Activated CD4-positive, alpha-beta T cell treated with anti-CD3 and anti-CD28 coated beads, Interleukin-2, amount 50 U/mL, for 16 hours (primary cell): ENCODE data around the gene OSTF1.
A peak's percentile ranks its signal among the peaks of the same experiment; 100 is the strongest.

Experiments
- DNase-seq: peaks from one replicate; pipeline ENCODE4 v3.0.0-alpha.2; 2020

OSTF1 gene

DNA sequence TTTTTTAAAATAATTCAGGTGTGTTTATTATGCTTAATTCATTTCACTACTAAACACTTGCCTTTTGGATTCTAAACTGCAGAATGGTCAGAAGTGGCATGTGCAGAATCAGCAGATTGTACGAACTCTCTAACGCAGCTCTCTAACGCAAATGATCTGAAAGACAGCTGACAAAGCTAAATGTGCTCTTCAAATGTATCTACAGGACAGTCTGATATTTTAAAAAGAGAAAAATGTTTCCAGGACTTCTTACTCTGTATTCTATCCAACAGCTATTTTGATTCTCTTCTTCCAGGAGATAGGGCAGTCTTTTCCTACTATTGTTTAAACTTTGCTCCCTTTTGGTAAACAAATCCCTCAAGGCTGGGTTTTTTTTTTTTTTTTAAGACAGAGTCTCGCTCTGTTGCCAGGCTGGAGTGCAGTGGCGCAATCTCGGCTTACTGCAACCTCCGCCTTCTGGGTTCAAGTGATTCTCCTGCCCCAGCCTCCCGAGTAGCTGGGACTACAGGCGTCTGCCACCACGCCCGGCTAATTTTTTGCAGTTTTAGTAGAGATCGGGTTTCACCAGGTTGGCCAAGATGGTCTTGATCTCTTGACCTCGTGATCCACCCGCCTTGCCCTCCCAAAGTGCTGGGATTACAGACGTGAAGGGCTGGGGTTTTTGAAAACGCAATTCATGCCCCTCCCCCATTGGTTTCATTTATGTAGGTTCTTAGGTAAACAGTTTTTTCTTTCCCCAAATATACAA is 1.6 kb upstream of the OSTF1 start:
- DNase-seq: no peak

DNA sequence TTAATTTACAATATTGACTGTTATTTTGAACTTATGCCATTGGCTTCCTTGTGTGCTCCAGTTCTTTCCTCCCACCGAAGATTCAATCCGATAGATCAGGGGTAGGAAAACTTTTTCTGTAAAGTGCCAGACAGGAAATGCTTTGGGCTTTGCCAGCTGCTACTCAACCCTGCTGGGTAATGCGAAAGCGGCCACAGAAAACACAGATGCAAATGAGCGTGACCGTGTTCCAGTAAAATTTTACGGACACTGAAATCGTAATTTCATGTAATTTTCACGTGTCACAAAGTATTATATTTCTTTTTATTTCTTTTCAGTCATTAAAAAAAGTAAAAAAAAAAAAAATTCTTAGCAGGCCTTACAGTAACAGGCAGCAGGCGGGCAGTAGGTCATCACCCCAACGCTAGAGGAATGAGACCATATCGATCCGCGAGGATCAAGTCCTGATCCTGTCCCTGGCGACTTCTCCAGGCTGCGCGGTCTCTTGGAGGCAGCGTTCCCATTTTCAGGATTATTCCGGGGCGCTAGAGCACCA is 958 bp upstream of the OSTF1 start:
- peak; percentile 63 for DNase-seq

DNA sequence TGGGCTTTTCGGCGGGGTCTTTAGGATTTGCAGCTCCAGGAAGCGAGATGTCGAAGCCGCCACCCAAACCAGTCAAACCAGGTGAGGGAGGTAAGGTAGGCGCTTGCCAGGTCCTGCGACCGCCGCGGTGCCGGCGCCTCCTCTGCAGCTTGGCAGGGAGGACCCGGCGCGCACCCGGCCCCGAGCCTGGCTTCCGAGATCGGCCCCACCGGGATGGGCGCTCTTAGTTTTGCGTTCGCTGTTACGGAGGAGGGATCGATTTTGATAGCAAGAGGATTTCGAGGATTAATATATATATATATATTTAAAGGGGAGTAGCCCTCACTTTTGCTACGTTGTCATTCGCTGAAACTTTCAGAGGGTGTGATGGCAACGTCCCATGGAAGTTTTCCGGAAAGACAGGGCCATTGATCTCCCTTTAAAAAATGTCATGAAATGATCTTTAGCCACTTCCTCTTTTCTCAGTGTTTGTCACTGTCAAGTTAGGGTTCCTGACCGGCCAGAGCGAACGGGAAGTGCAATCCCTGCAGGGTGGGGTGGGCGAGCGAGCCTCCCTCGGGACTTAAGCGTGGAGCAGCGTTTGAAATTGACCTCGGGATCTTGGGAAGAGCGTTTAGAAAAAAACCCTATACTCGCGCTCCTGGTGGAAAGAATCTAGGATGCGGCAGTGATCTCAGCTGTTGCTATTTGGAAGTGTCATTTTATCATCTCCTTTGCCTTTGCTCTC is 495 bp downstream of the OSTF1 start:
- no peak for DNase-seq

DNA sequence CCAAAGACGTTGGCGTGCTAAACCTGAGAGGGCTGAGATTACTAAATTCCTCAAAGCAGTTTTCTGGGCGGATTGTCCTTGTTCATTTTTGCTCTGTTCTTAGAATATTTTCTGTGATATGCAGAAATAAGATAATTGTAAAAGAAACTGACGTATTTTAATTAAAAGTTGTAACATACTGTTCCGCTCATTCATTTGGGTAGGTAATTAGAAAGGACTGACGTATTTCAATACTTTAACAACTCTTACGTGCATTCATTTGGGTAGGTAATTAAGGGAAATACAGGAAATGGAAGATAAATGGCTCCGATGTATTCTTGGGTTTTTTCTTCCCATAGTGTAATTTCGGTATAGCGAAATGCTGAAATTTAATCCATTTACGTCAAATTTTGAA is 1.1 kb downstream of the OSTF1 start:
- no peak for DNase-seq

DNA sequence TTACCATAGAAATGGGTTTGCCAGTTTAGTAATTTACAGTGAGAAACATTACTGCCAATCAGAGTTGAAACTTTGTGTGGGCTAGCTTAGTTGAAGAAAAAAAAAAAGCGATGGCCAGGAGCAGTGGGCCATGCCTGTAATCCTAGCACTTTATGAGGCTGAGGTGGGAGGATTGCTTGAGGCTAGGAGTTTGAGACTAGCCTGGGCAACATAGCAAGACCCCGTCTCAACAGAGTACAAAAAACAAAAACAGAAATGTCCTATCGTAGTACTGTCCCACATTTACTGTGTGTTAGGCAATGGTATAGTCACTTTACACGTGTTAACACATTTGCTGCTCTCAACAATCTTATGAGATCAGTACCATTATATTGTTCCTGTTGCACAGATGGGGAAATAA is 2.3 kb downstream of the OSTF1 start:
- DNase-seq: no peak

DNA sequence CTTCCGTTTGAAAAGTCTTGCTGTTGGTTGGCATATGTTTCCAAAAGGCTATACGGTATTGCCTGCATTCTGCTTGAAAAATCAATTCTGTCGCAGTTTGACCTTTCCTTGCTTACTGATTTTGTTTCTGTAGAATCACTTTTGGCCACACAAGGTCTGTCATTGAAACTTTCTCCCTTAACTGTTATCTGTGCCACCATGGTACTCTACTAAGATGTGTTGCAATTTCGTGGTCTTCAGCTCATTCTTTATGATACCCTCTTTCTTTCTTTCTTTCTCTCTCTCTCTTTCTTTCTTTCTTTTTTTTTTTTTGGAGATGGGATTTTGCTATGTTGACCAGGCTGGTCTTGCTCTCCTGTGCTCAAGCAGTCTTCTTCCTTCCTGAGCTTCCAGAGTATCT is 4.5 kb downstream of the OSTF1 start:
- DNase-seq: no peak

DNA sequence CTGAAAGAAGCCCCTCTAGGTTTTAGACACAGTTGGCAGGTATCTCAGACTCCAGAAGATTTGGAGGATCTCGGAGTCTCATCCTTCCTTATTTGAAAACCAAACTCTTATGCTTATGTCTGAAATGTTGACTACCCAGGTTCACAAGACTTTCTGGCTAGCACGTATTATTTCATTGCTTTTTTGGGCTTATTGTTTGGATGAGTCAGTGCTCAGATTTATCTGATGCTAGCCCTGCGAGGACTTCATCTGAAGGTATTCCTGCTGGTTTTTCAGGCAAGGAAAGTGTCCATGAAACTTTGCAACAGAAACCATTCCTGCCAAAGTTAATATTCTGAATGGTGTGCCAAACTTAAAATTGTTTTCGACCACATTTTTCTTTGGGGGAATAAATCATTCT is 8.5 kb downstream of the OSTF1 start:
- DNase-seq: no peak

DNA sequence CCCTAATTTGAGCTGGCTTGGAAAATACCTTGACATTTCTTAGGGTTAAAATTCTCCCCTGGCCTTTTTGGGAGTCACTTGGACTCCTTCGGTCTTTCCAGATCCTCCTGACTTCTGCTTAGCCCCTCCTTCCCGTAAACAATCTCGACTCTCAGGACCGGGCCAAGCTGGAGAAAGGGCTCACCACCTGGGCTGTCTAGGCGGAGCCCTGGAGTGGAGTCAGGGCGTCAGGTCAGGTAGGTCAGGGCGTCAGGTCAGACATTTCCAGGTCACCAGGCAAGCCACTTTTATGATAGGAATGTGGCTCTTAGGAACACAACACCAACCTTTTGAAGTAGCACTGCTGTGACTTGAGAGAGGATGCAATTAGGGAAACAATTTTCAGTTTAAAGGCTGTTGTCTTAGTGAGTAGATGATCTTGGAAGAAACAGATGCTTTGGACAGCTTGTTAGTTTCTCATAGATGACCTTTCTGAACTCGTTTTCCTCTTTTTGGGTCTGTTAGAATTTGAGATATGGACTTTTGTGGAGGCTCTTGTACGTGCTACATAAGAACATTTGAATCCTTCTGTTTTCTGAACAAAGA is 12.8 kb downstream of the OSTF1 start:
- no peak for DNase-seq

DNA sequence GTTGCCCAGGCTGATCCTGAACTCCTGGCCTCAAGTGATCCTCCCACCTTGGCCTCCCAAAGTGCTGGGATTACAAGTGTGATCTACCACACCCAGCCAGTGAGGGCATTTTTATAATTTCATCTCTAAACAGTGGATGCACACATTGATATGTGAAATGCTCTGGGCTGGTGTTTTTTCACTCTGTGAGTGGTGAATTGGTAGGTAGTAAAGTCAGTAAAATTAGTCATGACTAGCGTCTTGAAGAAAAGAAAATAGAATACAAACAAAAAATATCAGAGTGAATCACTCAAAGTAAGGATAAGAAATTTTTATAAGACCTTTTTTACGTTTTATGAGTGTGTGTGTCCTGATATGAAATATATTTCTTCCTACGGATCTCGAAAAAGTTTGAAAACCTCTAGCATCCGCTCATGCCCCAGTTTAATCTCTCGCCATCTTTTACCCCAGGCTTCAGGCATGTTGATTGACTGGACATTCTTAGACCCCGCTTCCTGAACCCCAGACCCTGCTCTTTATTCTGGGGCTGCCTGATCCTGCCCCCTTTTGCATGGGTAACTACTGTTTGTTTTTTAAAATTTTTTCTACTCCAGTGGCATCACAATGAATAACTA is 14.0 kb downstream of the OSTF1 start:
- no peak for DNase-seq

DNA sequence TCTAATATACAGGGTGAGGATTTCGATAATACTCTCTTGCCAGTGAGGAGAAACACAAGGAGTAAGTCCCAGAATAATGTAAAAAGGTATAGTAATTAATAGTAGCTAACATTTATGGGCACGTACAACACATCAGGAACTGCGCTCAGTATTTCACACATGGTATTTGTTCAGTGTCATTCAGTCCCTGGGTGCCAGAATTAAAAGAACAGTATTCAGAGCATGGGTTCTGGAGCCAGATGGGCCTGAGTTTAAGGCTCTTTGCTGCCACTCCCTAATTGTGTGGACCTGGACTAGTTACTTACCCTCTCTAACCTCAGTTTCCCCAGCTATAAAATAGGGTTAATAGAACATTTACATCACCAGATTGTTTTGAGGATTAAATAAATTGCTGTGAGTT is 16.3 kb downstream of the OSTF1 start:
- DNase-seq: no peak

DNA sequence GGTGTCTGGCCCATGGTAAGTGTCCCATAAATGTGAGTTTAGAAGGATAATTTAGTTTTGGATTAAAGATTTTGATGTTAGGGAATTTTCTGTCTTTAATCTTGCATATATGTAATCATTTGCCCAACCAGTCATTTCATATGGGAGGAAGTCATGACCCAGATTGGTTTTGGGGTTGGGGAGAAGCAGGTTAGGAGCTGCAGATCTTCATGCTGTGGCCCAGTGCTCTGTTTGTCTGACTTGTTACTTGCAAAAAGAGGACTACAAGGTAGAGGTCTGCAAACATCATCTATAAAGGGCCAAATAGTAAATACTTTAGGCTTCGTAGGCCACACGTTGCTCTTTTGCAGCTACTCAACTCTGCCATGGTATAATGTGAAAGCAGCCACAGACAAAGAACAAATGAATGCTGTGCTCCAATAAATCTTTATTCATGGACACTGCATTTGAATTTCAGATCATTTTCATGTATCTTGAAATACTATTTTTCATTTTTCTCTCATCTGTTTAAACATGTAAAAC is 16.8 kb downstream of the OSTF1 start:
- DNase-seq: no peak

DNA sequence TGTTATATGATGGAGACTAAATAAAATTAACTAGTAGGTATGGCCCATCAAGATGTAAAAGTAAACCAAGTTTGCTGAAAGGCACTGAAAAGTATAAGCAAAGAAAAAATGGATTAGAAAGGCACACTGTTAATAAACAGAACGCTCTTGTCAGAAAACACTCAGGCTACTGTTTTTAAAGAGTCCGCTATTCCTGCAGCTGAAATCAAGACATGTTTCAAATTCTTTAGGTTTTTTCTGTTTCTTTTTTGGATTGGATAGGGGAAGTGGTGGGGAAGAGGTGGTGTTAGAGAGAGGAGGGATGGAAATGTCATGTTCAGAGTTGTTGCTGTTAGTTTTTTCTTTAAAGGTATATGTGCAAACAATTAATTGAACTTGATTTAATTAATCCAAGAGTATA is 17.5 kb downstream of the OSTF1 start:
- DNase-seq: no peak

DNA sequence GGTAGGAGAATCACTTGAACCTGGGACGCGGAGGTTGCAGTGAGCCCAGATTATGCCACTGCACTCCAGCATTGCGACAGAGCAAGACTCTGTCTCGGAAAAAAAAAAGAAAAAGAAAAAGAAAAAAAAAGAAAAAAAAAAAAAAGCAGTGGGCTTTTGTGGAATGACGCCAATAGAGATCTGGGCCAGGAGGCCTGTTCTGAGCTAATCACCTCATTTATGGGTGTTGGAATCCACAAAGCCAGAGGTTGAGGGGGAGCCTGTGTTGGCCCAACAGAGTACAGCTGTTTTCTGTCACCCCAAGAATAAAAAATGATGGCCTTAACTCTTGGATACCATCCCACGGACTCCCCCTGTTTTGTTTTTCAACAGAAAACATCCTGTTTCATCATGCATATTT is 18.5 kb downstream of the OSTF1 start:
- no peak for DNase-seq

DNA sequence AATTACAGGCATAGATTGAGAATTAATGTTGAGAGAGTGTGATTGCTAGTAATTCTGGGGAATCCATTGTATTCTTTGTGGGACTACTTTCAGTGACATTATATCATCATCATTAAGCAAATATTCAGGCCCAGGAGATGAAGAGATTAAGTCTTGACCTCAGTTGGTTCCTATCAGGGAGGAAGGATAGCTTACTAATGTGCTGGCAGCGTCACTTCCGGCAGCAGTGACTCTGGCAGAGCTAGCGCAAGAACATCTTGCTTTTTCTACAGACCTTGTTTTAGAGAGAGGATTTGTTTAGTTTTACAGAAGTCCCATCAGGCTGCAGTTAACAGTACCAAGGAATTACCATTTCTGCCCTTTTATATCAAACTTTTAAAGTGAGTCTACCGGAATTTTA is 20.3 kb downstream of the OSTF1 start:
- DNase-seq: no peak

DNA sequence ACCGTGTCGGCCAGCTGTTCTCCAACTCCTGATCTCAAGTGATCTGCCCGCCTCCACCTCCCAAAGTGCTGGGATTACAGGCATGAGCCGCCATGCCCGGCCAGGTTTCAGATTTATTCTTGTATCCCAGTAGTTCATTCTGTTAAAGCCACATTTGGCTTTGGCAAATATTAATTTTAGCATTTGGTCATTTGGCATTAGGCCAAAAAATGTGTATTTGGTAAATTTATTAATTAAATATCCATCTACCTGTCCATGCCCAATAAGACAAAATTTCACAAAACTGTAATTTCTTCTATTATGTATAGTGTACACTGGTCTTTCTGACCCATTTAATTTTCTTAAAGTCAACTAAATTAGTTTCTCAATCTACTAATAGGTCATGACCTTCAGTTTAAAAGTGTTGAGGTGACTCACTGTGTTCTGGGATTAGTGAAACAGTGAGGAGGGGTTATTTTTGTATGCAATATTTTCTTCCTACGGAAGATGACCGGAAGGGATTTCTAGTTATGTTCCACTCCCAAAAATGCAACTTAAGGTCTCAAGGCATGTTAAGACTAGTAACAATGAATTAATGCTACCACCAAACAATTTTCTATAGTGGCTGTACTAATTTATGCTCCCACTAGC is 21.0 kb downstream of the OSTF1 start:
- no peak for DNase-seq

DNA sequence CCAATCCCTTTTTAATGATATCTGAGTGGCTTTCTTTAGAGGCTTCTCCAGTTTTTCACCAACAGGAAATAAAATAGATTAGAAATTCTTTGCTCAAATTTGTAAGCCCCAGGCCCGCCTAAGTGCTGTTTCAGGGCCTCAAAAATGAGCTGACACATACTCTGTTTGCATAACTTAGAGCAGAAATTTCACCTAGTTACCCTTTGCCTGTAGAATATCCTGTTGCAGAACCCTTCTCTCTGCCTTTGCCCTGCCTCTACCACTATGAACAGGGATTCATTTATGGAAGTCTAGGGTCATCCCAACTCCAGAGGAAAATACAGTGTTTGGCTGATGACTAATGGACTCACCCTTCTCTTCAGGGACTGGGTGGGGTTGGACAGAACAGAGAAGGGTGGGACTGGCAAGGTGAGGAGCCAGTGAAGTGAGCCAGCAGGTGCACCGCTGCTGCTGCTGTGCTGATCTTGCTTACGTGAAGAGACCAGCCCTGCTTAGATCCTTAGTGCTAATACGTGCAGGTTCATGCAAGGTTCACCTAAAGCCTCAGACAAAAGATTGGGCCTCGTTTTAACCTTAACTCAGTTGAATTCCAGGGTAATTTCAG is 22.8 kb downstream of the OSTF1 start:
- no peak for DNase-seq

DNA sequence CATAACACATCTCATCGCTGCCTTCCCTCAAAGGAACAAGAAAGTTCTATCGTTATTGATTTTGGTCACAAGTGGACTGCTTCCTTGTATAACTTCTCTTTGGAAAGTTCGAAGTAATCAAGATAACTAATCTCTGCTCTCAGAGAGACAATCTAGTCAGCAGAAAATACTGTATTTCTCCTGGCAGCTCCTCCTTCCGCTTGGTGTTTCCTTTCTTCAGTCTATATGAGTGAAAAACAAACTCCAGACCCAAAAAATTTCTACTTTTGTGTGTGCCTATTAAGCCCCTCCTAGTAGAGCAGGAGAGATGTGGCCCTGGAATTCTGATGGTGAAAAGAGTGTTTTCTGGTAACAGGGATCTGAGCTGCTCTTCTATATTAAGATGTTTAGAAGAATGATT is 24.5 kb downstream of the OSTF1 start:
- no peak for DNase-seq

DNA sequence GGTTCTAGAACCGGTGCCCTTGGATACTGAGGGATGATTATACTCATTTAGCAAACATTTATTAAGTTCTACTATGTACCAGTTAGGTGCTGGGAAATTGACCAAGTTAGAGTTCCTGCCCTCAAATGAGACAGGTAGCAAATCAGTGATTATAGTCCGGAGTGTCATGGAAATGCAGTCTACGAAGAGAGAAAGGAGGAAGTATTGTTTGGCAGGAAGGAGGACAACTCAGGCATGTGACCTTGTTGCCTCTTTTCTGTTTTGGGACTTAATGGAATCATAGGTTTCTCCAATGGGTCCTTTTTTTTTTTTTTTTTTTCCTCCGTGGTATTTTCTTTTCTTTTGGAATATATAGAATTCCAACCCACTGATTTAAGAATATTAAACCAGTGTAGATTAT is 28.0 kb downstream of the OSTF1 start:
- no peak for DNase-seq

DNA sequence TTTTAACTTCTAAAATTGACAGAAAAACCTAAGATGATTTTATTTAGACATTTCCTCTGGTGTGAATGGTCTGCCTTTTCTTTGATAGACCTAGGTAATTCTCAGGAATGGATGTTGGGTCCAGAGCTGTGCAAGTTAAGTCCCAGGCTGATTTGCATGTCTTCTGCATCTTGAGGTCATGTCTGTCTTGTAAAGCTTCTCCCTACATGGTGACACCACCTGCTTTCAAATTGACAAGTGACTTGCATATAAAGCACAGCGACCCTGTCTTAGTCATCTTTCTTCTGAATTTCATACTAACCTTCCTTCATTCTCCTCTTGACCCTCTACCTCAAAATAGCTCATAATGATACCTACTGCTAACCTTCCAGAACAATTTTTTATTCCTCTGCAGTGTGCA is 29.2 kb downstream of the OSTF1 start:
- peak; percentile 69 for DNase-seq

DNA sequence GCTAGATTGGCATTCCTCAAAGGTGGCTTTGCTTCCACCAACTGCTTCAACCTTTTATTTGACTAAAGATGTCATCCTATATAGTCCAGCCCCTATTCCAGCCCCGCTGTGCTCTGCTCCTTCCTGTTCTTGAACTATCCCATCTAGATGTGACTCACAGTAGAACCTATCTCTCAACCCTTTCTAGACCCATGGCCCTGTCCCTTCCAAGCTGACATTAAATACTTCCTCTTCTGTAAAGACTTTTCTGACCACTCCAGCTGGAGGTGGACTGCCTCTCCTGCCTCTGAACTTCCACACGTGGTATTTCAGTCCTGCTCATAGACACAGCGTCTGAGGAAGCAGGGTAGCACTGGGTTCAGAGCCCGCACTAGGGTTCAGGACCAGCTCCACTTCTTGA is 32.4 kb downstream of the OSTF1 start:
- no peak for DNase-seq

DNA sequence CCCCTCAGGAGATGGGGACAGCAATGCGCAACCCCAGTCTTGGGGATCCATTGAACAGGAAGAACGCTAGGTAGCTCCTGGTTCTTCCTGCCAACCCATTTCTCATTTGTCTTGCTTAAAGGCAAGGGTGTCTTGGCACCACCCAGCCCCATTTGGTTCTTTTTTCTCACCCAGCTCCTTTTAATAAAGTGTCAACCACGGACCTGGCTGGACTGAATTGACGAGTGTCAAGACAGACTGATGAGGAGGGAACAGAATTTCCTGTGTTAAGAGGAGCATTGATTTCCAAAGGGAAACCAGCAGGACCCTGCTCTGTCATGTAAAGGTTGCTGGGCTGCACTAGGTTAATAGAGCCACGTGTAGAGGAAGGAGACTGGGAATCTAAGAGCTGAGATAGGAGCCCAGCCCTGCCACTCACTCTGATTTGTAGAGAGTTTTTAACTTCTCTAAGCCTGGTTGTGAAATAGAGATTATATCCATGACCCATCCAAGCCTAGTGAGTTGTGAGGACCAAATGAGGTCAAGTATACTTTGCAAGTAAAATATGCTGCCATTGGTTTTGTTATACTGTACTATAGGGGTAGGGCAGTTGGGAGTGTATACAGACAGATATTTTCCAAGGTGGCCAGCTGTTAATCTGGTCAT is 33.7 kb downstream of the OSTF1 start:
- DNase-seq: no peak

DNA sequence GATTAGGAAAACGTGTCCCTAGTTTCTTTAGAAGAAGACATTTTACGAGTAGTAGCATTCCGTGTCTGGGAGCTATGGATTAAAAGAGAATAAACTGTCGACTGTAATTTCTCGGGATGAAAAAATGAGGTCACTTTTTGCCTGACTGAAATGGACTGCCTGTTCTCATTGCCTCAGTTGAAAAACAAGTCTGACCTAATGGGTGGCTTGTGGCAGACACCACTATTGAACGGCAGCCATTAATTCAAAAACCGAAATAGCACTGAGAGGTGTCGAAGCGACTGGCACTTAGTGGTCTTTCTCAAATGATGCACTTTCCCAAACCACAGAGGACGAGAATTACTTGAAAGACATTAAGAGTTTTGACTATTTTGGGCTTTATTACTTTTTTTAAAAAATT is 35.4 kb downstream of the OSTF1 start:
- no peak for DNase-seq
